ENCODE data around the gene TMEM92.
"Not testable (repeated sequence)": the region's sequence is repeated elsewhere in the genome, so short reads cannot be mapped to it uniquely, and the experiment has no call there.

Gene TMEM92

GRCh38 chr17:50276588-50277356 is 2.5 kb downstream of the TMEM92 start:
- no peak for DNase-seq

- no peak for DNase-seq
Observed at GRCh38 chr17:50277357-50277754, 3.1 kb downstream of the TMEM92 start.

- no peak for DNase-seq
Observed at GRCh38 chr17:50278526-50279180, 4.4 kb downstream of the TMEM92 start.

- no peak for DNase-seq
Observed at GRCh38 chr17:50279181-50279526, 4.9 kb downstream of the TMEM92 start.

- DNase-seq, result no peak
Observed at GRCh38 chr17:50279639-50280038, 5.4 kb downstream of the TMEM92 start.

- DNase-seq, result no peak
Observed at GRCh38 chr17:50280068-50280467, 5.8 kb downstream of the TMEM92 start.

GRCh38 chr17:50280801-50281441 is 6.7 kb downstream of the TMEM92 start:
- DNase-seq, result no peak

GRCh38 chr17:50281739-50282401 is 7.6 kb downstream of the TMEM92 start:
- DNase-seq, result no peak

GRCh38 chr17:50283246-50283645 is 9.0 kb downstream of the TMEM92 start:
- DNase-seq, result no peak

GRCh38 chr17:50283714-50284113 is 9.4 kb downstream of the TMEM92 start:
- no peak for DNase-seq

- no peak for DNase-seq
Observed at GRCh38 chr17:50285941-50286340, 11.7 kb downstream of the TMEM92 start.

GRCh38 chr17:50287302-50287701 is 13.0 kb downstream of the TMEM92 start:
- DNase-seq, result not testable (repeated sequence)

GRCh38 chr17:50288306-50288705 is 14.0 kb downstream of the TMEM92 start:
- DNase-seq, result no peak

GRCh38 chr17:50289278-50289677 is 15.0 kb downstream of the TMEM92 start:
- no peak for DNase-seq

- no peak for DNase-seq
Observed at GRCh38 chr17:50289991-50290702, 15.9 kb downstream of the TMEM92 start.

- DNase-seq, result no peak
Observed at GRCh38 chr17:50290933-50291332, 16.7 kb downstream of the TMEM92 start.

- no peak for DNase-seq
Observed at GRCh38 chr17:50292465-50292864, 18.2 kb downstream of the TMEM92 start.

GRCh38 chr17:50295021-50295420 is 20.8 kb downstream of the TMEM92 start:
- no peak for DNase-seq

GRCh38 chr17:50297407-50297865 is 23.2 kb downstream of the TMEM92 start:
- peak; percentile 76 for DNase-seq

GRCh38 chr17:50298018-50298417 is 23.8 kb downstream of the TMEM92 start:
- DNase-seq, result no peak

- DNase-seq, result no peak
Observed at GRCh38 chr17:50299776-50300175, 25.5 kb downstream of the TMEM92 start.

GRCh38 chr17:50300824-50301223 is 26.6 kb downstream of the TMEM92 start:
- not testable (repeated sequence) for DNase-seq

Measured in activated CD4-positive, alpha-beta T cell treated with anti-CD3 and anti-CD28 coated beads, Interleukin-2, amount 50 U/mL, for 1 hour (primary cell).